HG02642 (cell line): ENCODE results near the gene UQCC3.
"Not testable (repeated sequence)": the region's sequence is repeated elsewhere in the genome, so short reads cannot be mapped to it uniquely, and the experiment has no call there.

Experiments used
- ATAC-seq: cut with Tn5 transposase; IDR thresholded peaks from one replicate; pipeline ENCODE4 v1.9.1; 2021; ENCODE audit warnings: mild to moderate bottlenecking; ENCODE audit not compliant: unreplicated experiment, poor library complexity

UQCC3 gene

GRCh38 chr11:62671608-62672389 lies at the start of gene UQCC3, which contains the start of gene LBHD1:
Gene UQCC3, plus strand, starts transcription at chr11:62671673. Its CDS starts 73 bp downstream, at chr11:62671746.
Gene LBHD1, minus strand, starts transcription at chr11:62672267. Its CDS starts 2,236 bp downstream, at chr11:62670031.
- ATAC-seq: peak; percentile 61

DNA sequence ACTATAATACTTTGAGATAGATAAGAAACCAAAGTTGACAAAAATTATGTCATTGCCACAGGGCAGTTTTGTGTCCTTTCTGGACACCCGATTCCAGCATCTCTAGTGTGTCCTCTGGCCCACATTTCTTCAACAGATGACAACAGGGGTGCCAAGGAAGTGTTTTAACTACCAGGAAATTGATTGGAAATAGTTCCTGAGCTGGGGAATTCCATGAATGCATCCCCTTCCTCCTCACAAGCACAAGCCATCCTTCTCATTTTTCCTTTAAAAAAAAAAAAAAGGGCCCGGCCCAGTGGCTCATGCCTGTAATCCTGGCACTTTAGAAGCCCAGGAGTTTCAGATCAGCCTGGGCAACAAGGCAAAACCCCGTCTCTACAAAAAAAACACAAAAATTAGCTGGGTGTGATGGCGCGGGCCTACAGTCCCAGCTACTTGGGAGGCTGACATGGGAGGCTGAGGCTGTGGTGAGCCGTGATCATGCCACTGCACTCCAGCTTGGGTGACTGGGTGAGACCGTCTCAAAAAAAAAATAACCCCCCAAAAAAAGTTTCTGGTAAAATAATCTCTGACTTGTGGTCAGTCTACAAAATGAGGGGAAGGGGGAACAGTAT lies 48.9 kb upstream of the UQCC3 start:
- ATAC-seq: no peak

- ATAC-seq: no peak
Observed at GRCh38 chr11:62627713-62628112, 43.8 kb upstream of the UQCC3 start.

DNA sequence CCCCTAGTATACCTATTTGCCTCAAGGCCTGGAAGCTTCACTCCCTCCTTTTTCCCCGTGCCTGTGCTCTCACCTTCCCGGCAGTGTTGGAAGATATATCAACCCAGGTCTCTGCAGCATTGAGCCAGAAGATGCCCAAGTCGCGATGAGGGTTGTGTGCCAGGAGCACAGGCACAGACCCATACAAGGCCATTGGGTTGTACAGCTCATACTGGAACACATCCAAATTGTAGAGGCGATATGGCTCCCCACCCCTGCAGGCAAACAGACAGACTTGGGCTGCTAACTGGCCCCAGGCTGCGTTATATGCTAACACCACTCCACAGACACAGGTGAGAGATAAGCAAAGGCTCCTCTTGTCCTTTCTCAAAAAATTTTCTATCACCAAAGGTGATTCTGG lies 39.0 kb upstream of the UQCC3 start:
- no peak for ATAC-seq

GRCh38 chr11:62644220-62644619 lies 27.3 kb upstream of the UQCC3 start:
- ATAC-seq: no peak

- no peak for ATAC-seq
Observed at GRCh38 chr11:62645671-62645945, 25.9 kb upstream of the UQCC3 start.

- peak; percentile 92 for ATAC-seq
Observed at GRCh38 chr11:62645946-62646824, 25.3 kb upstream of the UQCC3 start, which contains the start of gene GANAB. Gene GANAB, minus strand, starts transcription at chr11:62646613. Its CDS starts 14 bp downstream, at chr11:62646599.

DNA sequence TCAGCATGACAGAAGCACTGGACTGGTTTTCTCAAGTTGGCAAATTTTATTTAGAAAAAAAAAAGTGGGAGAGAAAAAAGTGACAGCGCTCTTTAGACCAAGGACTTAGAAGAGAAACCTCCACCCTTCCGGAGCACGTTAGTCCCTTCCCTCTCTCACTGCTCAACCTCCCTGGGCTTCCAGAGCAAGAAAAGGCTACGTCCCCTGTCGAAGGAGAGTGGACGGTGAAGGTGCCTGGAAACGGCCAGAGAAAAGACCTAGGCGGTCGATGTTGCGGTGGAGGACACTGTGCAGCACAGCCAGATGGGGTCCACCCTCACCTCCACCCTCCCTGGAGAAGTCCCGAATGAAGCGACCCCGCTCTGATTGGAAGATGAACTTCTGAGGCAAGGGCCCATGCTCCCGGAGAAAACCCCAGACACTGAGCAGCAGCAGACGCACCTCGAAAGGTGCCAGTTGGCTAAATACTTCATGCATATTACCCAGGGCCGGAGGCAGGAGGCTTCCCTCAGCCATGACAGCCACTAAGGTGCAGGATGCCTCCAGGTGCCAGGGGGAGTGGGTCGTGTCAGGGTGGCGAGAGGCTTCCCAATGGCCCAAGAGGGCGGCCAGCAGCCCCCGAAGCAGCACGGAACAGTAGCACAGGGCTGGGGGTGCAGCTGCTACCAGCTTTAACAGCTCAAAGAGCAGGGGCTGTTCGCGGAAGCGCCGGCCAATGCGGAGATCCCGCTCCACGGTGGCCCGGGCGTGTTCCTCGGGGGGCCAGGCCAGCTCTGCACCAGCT lies 24.5 kb upstream of the UQCC3 start:
- peak; percentile 1 for ATAC-seq

DNA sequence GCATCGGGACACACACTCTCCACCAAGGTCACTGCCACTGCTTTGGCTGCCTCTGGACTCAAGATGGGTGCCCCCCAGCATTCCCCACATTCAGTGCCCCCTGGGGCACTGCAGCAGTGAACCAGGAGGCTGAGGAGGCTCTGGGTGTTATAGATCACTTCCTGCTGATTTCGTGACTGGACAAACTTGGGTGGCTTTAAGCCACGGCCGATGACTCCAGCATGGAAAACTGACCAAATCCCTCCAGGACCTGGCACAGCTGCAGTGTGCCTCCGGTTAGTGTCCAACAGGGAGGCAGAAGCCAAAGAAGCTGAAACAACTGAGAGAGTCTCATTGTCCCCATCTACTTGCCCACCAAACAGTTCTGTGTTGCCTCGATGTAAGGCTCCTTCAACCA lies 23.9 kb upstream of the UQCC3 start:
- no peak for ATAC-seq

DNA sequence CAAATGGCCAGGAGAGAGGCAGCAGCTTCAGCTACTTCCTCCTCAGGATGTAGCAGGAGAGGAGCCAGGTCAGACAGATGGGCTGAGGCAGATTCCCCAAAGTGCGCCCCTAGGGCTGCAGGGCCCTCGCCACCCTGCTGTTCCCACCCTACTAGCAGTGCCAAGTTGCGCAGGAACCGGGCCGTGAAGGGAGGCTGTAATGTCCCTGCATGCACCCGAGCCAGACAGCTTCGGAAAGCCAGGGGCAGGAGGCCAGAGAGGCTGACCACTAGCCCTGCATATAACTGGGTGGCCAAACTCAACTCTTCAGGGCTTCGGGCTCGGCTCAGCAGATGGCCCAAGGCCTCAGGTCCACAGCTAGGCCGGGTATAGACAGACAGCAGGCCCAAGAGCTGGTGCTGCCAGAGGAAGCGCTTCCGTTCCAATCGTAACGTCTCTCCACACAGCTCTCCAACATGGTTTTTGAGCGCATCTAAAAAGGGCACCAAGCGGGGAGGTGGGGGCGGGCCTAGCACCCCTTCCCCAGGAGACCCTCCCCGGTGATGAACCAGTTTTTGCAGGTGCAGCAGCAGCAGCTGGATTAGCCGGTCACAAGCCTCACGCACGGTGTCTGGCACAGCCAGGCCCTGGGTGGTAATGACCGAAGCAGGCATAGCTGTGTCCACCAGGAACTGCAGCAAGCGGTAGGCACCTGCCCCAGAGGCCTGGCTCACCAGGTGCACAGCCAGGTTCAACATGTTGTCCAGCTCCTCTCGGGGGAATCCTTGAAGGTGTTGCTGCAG lies 23.1 kb upstream of the UQCC3 start:
- no peak for ATAC-seq

- no peak for ATAC-seq
Observed at GRCh38 chr11:62648967-62649364, 22.5 kb upstream of the UQCC3 start.

GRCh38 chr11:62649486-62649885 lies 22.0 kb upstream of the UQCC3 start:
- ATAC-seq: no peak

DNA sequence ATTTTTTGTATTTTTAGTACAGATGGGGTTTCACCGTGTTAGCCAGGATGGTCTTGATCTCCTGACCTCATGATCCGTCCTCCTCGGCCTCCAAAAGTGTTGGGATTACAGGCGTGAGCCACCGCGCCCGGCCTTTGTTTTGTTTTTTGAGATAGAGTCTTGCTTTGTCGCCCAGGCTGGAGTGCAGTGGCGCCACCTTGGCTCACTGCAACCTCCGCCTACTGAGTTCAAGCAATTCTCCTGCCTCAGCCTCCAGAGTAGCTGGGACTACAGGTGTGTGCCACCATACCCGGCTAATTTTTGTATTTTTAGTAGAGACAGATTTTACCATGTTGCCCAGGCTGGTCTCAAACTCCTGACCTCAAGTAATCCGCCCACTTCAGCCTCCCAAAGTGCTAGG lies 21.2 kb upstream of the UQCC3 start:
- not testable (repeated sequence) for ATAC-seq

- no peak for ATAC-seq
Observed at GRCh38 chr11:62652161-62653006, 19.1 kb upstream of the UQCC3 start.

- ATAC-seq: no peak
Observed at GRCh38 chr11:62654297-62654696, 17.2 kb upstream of the UQCC3 start.

GRCh38 chr11:62656796-62657429 lies 14.6 kb upstream of the UQCC3 start:
- no peak for ATAC-seq

GRCh38 chr11:62664405-62665074 lies 6.9 kb upstream of the UQCC3 start:
- ATAC-seq: peak; percentile 30
